Activated naive CD8-positive, alpha-beta T cell treated with anti-CD3 and anti-CD28 coated beads, Interleukin-2, amount 50 U/mL, for 16 hours (primary cell): Measurements from ENCODE around the gene ECM1.

ENCODE experiments used
- DNase-seq: peaks from one replicate; pipeline ENCODE4 v3.0.0-alpha.2; 2020; ENCODE audit warnings: low read depth, low spot score

The ECM1 gene

DNA sequence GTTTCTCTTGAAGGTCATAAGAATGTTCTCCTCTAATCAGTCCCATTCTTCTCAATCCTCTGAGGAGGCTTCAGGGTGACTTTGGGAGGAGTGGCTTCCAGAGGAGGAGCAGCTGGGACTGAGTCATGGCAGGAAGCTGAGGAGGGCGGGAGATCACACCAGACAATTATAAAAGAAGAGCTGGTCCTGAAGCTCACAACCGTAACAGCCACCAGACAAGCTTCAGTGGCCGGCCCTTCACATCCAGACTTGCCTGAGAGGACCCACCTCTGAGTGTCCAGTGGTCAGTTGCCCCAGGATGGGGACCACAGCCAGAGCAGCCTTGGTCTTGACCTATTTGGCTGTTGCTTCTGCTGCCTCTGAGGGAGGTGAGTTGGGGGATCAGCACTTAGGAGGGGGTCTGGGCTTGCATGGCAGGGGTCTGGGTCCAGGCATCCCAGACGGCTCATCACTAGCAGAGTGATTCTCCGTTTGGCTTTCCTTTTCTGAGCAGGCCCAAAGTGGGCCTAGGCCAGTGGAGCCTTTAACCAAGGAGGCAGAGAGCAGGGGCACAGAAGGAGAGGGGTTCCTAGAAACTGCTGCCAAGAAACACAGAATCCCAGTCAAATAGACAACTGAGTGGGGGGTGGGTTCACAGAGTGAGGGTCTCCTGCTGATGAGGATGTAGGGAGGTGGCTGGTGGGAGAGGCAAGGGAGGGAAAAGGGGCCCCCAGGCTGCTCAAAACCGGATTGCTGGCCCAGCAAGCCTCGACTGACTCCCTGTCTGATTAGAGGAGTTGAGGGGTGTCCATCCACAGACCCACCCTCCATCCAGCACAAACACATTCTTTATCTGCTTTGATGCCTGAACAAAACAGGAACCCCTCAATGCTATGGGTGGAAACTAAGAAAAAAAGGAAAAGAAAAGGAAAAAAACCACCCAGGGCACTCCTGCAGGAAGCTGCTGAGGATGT, at the start of gene ECM1:
TSS of gene ECM1 (plus strand) at position 198 of the 953 bp plus-strand sequence. CDS start at position 299, 101 bp downstream.
- DNase-seq = no peak

DNA sequence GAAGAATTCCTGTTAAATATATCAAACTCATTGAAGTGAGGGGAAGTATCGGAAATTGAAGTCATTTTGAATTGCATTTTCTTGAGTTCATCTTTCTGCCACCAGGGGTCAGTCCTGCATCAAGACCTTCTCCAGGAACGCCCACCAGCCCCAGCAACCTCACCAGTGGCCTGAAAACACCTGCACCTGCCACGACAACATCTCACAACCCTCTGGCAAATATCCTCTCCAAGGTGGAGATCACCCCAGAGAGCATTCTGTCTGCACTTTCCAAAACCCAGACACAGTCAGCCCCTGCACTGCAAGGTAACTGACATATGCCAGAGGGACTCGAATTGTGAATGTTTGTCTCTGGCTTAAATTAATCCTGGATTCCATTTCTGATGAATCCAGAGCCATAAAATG, 43.5 kb upstream of the ECM1 start:
- peak; percentile 56 for DNase-seq

DNA sequence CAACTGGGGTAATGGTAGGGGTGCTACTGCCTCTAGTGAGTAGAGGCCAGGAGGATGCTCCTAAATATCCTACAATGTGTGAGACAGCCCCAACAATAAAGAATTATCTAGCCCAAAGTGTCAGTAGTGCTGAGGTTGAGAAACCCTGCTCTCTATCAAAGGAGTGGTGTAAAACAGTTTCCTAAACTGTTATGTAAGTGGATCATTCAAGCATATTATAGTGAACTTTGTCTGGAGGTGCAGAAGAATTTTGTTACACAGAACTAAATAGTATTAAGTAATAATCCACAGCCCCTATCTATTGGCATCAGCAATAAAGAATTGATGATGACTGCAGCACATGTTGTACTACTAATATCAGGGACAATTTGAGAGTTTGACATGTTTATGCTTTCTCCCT, 40.9 kb upstream of the ECM1 start:
- DNase-seq = no peak

DNA sequence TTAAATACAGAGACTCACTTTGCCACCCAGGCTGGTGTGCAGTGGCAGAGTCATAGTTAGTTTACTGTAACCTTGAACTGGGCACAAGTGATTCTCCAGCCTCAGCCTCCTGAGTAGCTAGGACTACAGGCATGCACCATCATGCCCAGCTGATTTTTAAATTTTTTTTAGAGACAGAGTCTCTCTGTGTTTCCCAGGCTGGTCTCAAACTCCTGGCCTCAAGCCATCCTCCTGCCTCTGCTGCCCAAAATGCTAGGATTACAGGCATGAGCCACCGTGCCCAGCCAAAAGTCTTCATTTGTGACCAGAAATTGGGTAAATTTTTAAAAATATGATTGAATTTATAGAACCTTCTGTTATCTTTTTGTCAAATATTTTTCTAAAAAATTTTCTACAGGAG, 38.6 kb upstream of the ECM1 start:
- DNase-seq = no peak

DNA sequence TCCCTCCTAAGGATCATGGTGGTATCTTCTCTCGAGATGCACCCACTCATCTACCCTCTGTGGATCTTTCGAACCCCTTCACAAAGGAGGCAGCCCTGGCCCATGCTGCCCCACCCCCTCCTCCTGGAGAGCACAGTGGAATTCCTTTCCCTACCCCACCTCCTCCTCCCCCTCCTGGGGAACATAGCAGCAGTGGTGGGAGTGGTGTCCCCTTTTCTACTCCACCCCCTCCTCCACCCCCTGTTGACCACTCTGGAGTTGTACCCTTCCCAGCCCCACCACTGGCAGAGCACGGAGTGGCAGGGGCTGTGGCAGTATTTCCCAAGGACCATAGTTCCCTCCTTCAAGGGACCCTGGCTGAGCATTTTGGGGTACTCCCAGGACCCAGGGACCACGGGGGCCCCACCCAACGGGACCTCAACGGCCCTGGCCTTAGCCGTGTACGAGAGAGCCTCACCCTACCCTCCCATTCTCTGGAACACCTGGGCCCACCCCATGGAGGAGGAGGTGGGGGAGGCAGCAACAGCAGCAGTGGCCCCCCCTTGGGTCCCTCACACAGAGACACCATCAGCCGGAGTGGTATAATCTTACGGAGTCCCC, 35.2 kb upstream of the ECM1 start:
- no peak for DNase-seq

DNA sequence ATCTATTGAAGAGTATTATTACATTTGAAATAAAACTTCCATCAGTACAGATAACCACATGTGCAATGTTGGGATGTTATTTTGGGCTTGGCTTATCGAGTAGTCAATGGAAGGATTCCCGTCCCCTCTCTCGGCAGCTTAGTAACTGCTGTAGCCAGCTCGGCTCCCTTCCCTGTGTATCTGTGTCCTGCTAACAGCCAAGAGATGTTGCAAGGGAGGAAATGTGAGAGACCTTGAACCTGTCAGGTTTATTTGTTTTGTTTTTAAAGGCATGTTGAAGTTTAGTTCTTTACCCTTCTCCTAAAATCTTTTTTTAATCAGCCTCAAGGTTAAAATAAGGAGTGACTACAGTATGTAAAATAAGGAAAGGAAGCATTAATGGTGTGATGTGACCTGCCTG, 34.2 kb upstream of the ECM1 start:
- DNase-seq = no peak

DNA sequence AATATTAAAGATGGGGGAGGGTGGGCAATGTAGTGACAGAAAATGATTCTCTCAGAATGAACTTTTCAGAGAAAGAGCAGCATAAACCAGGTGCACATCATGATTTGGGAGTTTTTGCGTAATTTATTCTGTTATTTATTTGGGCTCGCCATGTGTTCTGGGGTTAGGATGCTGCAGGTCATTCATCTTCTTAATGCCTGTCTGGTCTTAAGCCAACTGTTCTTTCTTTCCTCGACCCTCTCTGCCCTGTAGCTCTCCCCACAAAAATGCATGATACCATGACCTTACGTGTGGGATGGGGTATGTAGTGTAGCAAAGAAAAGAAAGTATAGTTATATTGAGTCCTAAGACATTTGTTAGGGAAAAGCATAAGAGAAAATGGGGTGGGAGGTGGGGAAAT, 33.0 kb upstream of the ECM1 start:
- no peak for DNase-seq

DNA sequence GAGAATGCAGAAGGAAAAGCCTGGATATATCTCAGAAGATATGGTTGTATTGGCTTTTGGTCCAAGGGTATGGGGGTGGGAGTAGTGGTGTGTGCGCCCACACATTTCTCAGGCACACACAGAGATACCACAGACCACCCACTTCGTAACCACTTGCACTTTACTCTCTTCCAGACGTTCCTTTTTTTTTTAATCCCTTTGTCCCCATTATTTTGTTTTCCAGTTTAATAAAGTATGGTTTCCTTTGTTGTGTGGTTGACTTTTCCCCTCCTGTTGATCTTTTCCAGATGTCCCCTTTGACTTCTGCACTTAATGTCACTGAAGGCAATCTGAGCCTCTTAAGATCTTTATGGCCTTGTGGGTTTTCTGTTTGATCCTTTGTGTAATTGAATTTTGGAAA, 31.2 kb upstream of the ECM1 start:
- DNase-seq = no peak

DNA sequence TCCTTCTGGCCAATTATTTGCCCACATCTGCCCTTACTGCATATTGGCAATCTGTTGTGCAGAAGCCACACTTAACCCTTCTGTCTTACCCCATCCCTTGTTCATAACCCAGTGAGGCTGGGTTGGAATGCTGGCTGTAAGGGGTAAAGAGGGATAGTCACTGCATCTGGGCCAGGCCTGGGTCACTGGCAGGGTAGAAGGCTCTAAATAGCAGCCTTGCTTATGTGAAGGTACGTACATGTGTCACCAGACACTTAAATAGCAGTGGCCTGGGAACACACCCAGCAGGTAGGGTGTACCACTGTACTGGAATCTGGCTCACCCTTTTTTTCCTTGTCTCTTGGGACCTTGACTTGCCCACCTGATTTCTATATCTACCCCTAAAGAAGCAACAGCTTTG, 30.6 kb upstream of the ECM1 start:
- no peak for DNase-seq

DNA sequence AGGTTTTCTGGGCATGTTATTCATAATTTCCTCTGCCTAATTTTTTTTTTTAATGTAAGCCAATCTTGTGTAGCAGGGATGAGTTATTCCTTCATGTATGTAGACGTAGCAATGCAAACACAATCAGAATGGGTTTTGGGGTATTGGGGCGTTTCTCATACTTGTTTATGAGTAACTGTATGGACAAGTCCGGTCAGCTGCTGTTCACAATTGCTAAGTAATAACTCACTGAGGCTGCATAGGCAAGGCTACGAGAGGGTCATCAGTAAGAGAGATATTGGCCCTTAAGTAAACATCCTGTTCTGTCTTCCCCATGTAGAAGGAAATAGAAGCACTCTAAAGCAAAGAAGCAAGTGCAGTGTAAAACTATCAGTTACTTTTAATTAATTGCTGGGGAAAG, 30.2 kb upstream of the ECM1 start:
- no peak for DNase-seq

DNA sequence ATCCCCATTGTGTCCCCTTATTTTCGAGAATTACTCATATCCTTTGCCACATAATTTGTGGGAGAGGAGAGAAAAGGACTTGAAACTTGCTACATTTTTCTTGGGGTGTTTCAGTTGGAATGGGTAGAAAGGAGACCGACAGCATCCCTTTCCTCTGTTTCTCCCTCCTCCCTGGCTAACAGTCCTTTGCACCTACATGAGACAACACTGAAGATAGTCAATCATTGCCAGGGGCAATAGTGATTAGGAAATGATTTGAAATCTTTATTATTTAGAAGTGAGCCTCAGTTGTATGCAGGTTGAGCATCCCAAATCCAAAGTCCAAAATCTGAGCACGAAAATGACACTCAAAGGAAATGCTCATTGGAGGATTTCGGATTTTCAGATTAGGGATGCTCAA, 28.5 kb upstream of the ECM1 start:
- DNase-seq = no peak

DNA sequence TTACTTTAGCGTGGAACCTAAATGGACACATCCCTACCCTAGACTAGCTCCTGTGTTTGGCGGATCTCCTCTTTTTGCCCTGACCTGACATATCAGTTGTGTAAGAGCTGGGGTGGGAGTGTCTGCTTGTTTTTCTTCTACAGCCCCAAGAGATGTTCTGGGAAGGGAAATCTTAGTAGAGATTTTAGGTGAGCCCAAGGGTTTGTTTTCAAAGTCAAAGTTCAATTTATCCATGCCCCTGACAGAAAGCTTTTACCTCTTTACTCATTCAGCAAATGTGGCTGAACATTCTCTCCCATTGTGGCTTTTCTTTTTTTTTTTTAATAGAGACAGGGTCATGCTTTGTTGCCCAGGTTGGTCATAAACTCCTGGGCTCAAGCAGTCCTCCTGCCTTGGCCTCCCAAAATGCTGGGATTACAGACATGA, 28.0 kb upstream of the ECM1 start:
- DNase-seq = no peak

DNA sequence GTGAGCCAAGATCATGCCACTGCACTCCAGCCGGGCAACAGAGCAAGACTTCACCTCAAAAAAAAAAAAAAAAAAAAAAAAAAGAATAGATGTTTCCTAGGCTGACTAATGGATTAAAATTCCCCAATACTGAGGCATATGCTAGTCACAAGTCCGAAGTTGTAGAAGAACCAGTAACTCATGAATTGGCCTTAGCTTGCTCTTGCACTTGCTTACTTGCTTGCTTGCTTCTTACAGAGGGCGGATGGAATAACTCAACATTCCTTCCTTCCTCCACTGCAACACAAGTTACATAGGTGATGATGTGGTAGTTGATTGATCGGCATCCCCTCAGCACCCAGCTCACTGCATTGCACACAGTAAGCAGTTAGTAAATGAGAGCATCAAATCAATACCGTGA, 23.5 kb upstream of the ECM1 start:
- DNase-seq = no peak

DNA sequence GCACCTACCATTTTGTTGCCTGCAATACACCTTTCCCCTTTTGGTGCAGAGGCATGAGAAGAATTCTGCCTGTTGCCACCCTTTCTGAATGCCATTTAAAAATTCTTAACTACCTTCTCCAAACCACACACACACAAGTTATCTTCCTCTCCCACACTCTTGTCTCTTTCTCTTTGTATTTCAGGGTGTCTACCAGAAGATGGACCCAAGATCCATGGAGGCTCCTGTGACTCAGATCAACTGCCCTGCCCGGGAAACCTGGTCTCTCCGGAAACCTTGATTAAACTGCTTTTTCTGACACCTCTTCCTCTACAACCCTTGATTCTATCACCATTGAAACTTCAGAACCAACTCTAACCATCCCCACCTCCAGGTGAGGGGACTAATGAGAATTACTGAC, 23.0 kb upstream of the ECM1 start:
- no peak for DNase-seq

DNA sequence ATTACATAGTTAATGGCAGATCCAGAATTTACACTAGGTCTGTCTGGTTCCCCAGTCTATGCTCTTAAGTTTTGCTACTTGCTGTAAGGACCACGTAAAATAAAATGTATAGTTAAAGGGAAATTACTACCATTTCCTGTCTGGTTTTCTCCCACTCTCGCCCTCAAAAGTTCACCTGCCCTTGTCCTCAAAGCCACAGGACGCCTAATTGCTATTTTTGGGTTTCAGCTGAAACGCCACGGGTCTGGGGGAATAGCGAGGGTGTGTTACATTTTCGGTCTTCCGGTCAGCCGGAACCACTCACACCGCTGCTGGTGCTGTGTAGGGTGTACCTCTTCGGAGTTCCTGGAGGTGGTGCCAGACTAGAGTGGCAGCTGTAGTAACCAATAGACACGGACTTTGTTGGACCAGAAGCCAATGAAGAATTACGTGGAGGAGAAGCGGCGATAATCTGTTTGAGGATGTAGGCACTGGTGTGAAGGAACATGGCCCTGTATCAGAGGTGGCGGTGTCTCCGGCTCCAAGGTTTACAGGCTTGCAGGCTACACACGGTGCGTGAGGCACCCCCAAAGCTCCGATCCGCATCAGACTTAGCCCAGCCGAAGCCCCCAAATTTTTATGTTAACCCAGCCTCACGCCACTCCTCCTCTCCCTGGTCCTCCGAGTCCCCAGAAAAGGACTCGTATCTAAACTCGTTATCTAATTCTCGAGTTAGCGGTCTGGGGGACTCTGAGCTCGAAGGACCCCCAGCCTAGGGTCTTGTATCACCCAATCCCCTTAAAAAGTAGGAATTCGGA, 20.7 kb upstream of the ECM1 start, which contains the start of gene TARS2:
TSS of gene TARS2 (plus strand) at position 454 of the 797 bp plus-strand sequence. CDS start at position 486, 32 bp downstream.
- DNase-seq = peak; percentile 92

DNA sequence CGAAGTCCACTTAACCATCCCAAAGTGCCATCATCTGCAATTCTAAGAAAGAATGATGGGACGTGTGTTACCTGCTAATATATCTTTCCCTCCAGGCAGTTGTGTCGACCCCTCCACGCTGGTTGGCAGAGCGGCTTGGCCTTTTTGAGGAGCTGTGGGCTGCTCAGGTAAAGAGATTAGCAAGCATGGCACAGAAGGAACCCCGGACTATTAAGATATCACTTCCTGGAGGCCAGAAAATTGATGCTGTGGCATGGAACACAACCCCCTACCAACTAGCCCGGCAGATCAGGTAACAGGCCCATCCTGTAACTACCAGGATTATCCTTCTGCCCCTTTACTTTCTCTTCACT, 20.2 kb upstream of the ECM1 start:
- DNase-seq = no peak

DNA sequence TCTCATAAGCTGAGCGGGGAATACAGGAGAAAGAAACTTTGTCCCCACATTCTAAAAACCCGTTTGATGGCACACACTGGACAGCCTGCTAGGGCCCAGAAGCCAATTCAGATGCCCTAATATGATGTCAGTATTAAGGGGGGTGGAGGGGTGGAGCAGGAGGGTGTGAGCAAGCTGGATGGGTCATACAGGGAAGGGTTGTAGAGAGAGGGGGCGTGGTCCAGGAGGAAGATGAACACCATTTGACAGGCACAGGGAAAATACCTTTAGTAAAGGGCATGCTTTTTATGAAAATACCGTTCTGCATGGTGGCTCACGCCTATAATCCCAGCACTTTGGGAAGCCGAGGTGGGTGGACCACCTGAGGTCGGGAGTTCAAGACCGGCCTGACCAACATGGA, 14.7 kb upstream of the ECM1 start:
- DNase-seq = no peak

DNA sequence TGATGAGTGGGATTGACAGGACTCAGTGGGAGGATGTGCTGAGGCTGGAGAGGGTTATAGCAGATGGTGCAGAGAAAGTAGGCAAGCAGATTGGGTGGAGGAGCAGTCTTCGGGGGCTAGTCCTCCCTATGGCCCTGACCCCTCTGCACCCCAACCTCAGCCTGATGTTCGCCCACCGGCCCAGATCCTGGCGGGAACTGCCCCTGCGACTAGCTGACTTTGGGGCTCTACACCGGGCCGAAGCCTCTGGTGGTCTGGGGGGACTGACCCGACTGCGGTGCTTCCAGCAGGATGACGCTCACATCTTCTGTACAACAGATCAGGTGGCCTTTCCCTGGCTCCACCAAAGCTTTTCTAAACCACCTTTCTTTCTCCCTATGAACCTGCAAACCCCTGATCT, 9.6 kb upstream of the ECM1 start:
- DNase-seq = no peak

DNA sequence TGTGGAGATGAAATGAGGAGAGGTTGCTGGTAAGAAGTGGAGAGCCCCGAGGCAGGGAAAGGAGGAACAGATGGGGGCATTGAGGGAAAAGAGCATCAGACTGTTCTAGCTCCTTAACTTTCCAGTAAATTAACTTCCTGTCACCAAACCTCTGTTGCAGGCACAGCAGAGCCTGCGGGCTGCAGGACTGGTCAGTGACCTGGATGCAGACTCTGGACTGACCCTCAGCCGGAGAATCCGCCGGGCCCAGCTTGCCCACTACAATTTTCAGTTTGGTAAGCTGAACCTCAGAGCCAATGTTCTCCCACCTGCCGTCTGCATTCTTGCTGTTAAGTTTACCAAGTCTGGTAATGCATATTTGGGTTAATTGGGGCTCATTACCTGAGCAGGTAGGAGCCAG, 2.5 kb upstream of the ECM1 start:
- no peak for DNase-seq

DNA sequence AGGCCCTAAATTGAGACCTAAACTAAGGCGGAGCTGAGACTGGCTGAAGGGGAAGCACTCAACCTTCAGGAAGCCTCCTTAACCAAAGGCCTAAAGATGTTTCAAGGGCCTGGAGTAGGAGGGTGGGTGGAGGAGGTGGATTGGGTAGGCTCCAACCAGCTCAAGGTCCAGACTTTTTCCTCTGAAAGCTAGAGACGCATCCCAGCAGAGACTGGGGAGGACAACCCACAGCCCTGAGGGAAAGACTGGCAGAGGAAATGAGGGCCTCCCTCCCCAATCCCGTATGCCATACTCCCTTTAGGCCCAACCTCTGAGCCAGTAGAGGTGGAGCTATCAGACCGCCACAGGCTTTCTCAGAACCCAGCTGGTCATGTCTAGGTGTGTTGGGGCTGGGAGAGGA, 1.1 kb downstream of the ECM1 start:
- no peak for DNase-seq

DNA sequence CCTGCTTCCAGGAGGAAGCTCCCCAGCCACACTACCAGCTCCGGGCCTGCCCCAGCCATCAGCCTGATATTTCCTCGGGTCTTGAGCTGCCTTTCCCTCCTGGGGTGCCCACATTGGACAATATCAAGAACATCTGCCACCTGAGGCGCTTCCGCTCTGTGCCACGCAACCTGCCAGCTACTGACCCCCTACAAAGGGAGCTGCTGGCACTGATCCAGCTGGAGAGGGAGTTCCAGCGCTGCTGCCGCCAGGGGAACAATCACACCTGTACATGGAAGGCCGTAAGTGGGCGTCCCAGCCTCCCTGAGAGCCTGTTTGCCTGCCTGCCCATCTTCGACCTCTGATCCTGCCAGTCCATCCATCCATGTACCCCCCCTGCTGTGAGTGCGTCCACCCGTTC, 3.6 kb downstream of the ECM1 start:
- DNase-seq = no peak

DNA sequence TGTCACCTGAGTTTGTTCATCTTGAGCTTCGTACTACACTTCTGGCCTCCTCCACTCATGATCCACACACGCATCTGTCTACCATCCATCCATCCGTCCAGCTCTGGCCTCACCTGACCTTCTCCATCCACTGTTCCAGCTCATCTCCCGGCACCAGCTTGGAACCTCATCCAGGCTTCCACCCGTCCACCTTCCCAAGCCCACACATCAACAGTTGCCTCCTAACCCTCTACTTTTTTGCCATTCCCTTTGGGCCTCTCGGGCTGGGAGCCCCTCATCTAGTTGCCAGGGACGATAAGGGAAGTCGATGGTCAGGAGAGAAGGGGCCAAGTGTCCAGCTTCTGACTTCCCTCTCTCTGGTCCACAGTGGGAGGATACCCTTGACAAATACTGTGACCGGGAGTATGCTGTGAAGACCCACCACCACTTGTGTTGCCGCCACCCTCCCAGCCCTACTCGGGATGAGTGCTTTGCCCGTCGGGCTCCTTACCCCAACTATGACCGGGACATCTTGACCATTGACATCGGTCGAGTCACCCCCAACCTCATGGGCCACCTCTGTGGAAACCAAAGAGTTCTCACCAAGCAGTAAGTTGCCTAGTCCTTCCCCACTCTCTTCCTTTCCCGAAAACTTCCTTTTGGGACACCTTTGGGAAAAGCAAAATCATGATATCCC, 4.2 kb downstream of the ECM1 start:
- DNase-seq = no peak
